Activated CD4-positive, alpha-beta T cell treated with anti-CD3 and anti-CD28 coated beads for 36 hours (primary cell): ENCODE data around the gene PPP2R5A. TPM values are rescaled to one million over a fixed set of nuclear protein-coding genes. Genes with fewer than 3 reads are reported as not detected.

ENCODE experiments used
- ATAC-seq: fragments of 200-7000 bp; cut with Tn5 transposase; one replicate; pipeline ENCODE4 v1.10.0; 2021; ENCODE audit warnings: mild to moderate bottlenecking, moderate library complexity
- CTCF ChIA-PET: fragments of 350-600 bp; sonication (Branson Sonifier 250); formaldehyde crosslinking; loops from one replicate; lab custom pipeline; 2021; ENCODE audit warnings: antibody characterized with exemption; lab: Charles Lee
- POLR2A ChIA-PET: fragments of 350-600 bp; sonication (Branson Sonifier 250); formaldehyde crosslinking; loops from one replicate; lab custom pipeline; 2021; ENCODE audit warnings: antibody characterized with exemption, inconsistent platforms; lab: Charles Lee
- DNase-seq: peaks from one replicate; pipeline ENCODE4 v3.0.0-alpha.2; 2020
- H3K27ac Mint-ChIP-seq: one replicate; pipeline ENCODE4 v1.8.0; 2021; ENCODE audit warnings: mixed read lengths
- H3K27me3 Mint-ChIP-seq: one replicate; pipeline ENCODE4 v1.8.0; 2021; ENCODE audit warnings: mixed read lengths
- H3K36me3 Mint-ChIP-seq: one replicate; pipeline ENCODE4 v1.8.0; 2021; ENCODE audit warnings: low read depth, mixed read lengths
- H3K4me1 Mint-ChIP-seq: one replicate; pipeline ENCODE4 v1.8.0; 2021; ENCODE audit warnings: mixed read lengths
- H3K4me3 Mint-ChIP-seq: one replicate; pipeline ENCODE4 v1.8.0; 2021; ENCODE audit warnings: mild to moderate bottlenecking, moderate library complexity, mixed read lengths
- H3K9me3 Mint-ChIP-seq: one replicate; pipeline ENCODE4 v1.8.0; 2021; ENCODE audit warnings: low read depth, mixed read lengths
- intact Hi-C, 2 experiments: fragments of 100-400 bp; cut with DNase I in 1 of 2; cut with micrococcal nuclease in 1 of 2; formaldehyde crosslinking; loops; one replicate each; pipeline versions ENCODE4 v1.14.2 to v1.15.1; 2022 to 2024; cut with DNase I, micrococcal nuclease
- total RNA-seq, 2 experiments: library from RNA; stranded (reverse); gene quantifications; one replicate each; pipeline ENCODE4 v1.2.3, GENCODE V29; 2021

The PPP2R5A gene
- total RNA-seq = 10 to 100 TPM; 32.3 to 36.1 TPM

DNA sequence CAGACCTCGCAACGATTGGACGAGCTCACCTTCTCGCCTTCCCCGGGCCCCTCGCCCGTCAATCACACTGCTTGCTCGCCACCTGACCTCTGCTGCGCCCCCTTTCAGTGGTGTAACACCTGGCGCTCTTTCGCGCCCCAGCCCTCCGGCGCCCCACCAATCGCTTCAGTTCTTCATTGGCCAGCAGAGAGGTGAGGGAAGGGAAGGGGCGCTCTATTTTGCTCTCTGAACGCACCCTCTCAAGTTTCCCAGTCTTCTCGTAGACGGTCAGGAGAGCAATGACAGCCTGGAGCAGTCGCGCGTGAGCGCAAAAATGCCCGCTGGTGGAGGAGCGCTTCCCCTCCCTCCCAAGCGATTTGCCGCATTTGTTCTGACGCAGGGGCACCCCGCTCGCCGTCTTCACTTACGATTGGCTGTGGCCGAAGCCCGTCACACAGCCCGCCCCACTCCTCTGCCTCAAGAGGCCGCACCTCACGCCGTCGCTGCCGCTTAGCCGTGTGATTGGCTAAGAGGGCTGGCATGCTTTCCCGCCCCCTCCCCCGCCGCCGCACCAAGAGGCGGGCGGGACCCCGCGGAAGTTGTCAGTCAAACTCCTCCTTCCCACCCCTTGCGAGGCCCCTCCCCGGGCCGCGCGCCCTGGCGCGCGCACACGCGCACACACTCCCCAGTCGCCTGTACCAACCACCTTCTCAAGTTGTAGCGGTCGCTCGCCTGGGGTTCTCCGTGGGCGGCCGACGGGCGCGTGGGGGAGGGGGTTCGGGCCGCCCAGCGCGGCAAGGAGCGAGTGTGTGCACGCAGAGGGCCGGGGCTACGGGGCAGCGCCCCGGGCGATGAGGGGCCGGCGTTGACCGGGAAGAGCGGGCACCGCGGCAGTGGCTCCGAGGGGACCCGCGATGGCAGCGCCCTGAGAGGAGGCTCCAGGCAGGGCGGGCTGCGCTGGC is at the start of gene PPP2R5A:
Gene PPP2R5A, plus strand, starts transcription at position 667 of the 941 bp plus-strand sequence. CDS start 701 bp downstream, outside the sequence.
- ChIA-PET CTCF (interaction anchor here (0.7 to 1.9 kb wide), 11 partner anchors 10 to 214 kb away, joined by 3 to 8 read pairs (median 3); no protein-coding TSS in a partner anchor), POLR2A (interaction anchor here (0.6 to 1.3 kb wide), 6 partner anchors 15 to 666 kb away, joined by 3 to 8 read pairs (median 4); partner anchors contain the start of genes DTL and INTS7)
- Mint-ChIP-seq H3K27ac (peak within 1 kb of the TSS; percentile 96), H3K9me3 (no peaks in the 10 kb centered on the region), H3K4me1 (peaks cover 32% of the 10 kb centered on the region), H3K36me3 (peaks cover 5% of the 10 kb centered on the region), H3K27me3 (no peaks in the 10 kb centered on the region), H3K4me3 (peak within 1 kb of the TSS; percentile 92)
- peak; percentile 99 for DNase-seq
- intact Hi-C loops = loop anchor here (1.0 to 5.0 kb wide), 19 partner anchors 24 to 1026 kb away; partner anchors contain the start of genes DTL (in 2 of the 2), INTS7 (in 2 of the 2), PACC1 (in 2 of the 2) and ANGEL2 (in 1 of the 2)
- peak; percentile 93 for ATAC-seq

DNA sequence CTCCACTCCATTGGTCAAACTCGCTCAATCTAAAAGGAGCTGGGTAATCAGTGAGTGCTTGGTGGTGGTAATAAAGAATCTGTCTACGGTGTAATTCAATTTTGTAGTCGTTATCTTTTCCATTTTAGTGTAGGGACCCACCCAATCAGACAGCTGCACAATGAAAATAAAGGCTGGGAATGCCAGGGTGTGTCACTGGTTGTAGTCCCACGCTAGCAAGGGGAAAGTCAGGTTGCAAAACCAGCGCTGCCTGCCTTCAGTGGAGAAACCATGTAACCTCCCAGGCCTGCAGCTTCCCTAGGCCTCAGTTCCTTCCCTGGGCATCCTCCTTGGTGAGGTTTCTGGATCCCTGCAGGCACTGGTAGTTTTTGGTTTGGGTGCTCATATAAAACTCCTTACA is 49.4 kb upstream of the PPP2R5A start:
- Mint-ChIP-seq H3K27ac (no peak overlapping the region), H3K27me3 (no peaks in the 10 kb centered on the region), H3K4me1 (peaks cover 35% of the 10 kb centered on the region), H3K9me3 (no peaks in the 10 kb centered on the region), H3K4me3 (no peak overlapping the region), H3K36me3 (no peaks in the 10 kb centered on the region)
- ATAC-seq (no peak), DNase-seq (no peak)
- intact Hi-C loops = loop anchor here (2.0 kb wide), 2 partner anchors 17 to 25 kb away; no protein-coding TSS in a partner anchor
- ChIA-PET POLR2A (no interaction called here), CTCF (interaction anchor here (0.7 to 0.9 kb wide), 2 partner anchors 11 to 220 kb away, joined by 3 read pairs; no protein-coding TSS in a partner anchor)

DNA sequence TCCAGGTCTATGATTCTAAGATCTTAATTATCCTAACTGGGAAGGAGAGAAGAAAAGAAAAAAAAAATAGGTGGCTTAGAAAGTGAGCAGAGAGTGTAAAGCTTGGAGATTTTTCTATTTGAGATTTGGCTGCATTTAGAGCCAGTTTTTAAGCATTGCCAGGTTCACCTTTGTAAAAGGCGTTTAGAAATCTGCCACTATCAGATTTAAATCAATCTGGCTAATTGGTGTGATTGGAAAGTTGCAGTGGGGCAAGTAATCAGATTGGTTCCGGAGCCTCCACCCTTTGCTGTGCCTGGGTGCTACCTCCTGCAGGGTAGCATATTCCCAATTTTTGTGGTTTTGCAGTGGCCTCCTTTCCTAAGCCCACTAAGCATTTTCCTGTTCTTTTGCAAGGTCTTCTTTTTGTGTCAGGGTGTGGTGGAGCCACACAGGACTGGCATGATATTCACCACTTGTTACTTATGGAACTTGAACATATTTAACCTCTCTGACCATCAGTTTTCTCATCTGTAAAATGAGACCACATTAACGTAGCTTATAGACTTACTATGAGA is 48.5 kb upstream of the PPP2R5A start:
- Mint-ChIP-seq H3K4me3 (no peak overlapping the region), H3K4me1 (peaks cover 35% of the 10 kb centered on the region), H3K36me3 (no peaks in the 10 kb centered on the region), H3K9me3 (no peaks in the 10 kb centered on the region), H3K27me3 (no peaks in the 10 kb centered on the region), H3K27ac (no peak overlapping the region)
- ChIA-PET CTCF (interaction anchor here (0.7 to 0.9 kb wide), 2 partner anchors 602 to 1107 kb away, joined by 3 read pairs; no protein-coding TSS in a partner anchor), POLR2A (no interaction called here)
- DNase-seq (no peak), ATAC-seq (no peak)
- intact Hi-C loops = no loop called here

- Mint-ChIP-seq H3K27me3 (no peaks in the 10 kb centered on the region), H3K4me1 (peaks cover 29% of the 10 kb centered on the region), H3K36me3 (no peaks in the 10 kb centered on the region), H3K4me3 (no peak overlapping the region), H3K9me3 (no peaks in the 10 kb centered on the region), H3K27ac (no peak overlapping the region)
- POLR2A ChIA-PET = no interaction called here
- intact Hi-C loops = no loop called here
- CTCF ChIA-PET = interaction anchor here (0.7 kb wide), 1 partner anchor 603 kb away, joined by 3 read pairs; no protein-coding TSS in a partner anchor
- ATAC-seq = peak; percentile 74
- DNase-seq = peak; percentile 31
These were observed 47.6 kb upstream of the PPP2R5A start for GRCh38 chr1:212237651-212238050.

DNA sequence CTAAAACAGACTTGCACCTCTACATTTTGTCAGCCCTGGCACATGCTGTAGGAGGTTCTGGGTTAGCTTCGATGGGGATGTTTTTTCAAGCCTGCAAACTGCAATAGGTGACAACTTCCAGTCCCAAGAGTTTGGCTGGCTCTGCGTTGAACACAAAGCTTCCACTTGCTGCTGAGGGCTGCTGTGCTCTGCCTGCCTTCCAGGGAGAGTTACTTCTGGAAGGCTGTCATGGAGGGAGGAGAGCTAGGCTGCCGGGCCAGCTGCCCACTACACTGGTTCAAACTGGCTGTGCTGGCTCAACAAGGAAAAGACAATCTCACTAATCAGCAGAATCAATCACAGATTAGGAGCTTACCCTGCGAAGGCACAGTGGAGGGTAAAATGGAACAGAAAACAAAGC is 46.7 kb upstream of the PPP2R5A start:
- ChIA-PET POLR2A (interaction anchor here (0.6 kb wide), 2 partner anchors 46 to 412 kb away, joined by 6 to 8 read pairs; no protein-coding TSS in a partner anchor), CTCF (no interaction called here)
- H3K4me3 Mint-ChIP-seq = no peak overlapping the region
- intact Hi-C loops = no loop called here
- DNase-seq (no peak), ATAC-seq (no peak)
- no peaks in the 10 kb centered on the region for H3K9me3 Mint-ChIP-seq
- peaks cover 24% of the 10 kb centered on the region for H3K4me1 Mint-ChIP-seq
- H3K27me3 Mint-ChIP-seq = no peaks in the 10 kb centered on the region
- H3K36me3 Mint-ChIP-seq = no peaks in the 10 kb centered on the region
- H3K27ac Mint-ChIP-seq = no peak overlapping the region

- CTCF ChIA-PET = interaction anchor here (0.6 kb wide), 1 partner anchor 508 kb away, joined by 3 read pairs; no protein-coding TSS in a partner anchor
- ATAC-seq (no peak), DNase-seq (no peak)
- H3K4me3 Mint-ChIP-seq = no peak overlapping the region
- no peaks in the 10 kb centered on the region for H3K36me3 Mint-ChIP-seq
- H3K27me3 Mint-ChIP-seq = no peaks in the 10 kb centered on the region
- no peaks in the 10 kb centered on the region for H3K9me3 Mint-ChIP-seq
- H3K27ac Mint-ChIP-seq = no peak overlapping the region
- intact Hi-C loops = no loop called here
- POLR2A ChIA-PET = interaction anchor here (0.6 kb wide), 1 partner anchor 367 kb away, joined by 3 read pairs; the partner anchor contains the start of gene ATF3
- H3K4me1 Mint-ChIP-seq = peaks cover 11% of the 10 kb centered on the region
These were observed 43.7 kb upstream of the PPP2R5A start for GRCh38 chr1:212241501-212241900.

DNA sequence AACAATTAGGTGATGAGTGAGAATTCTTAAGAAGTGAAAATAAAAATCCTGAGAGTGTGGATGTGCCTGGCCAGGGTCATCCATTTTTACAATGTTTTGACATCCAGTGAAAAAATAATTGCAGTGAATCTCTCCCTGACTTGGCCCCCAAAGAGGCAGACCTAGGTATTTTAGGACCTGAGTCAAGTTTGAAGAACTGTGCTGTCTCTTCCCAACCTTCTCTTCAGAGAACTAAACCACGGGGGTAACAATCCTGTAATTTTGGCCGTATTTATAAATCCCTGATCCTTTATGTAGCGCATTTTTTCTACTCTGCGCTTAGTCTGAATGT is 43.3 kb upstream of the PPP2R5A start:
- ChIA-PET POLR2A (interaction anchor here (0.6 to 0.7 kb wide), 2 partner anchors 366 to 479 kb away, joined by 3 read pairs; partner anchors contain the start of gene ATF3), CTCF (no interaction called here)
- no peaks in the 10 kb centered on the region for H3K36me3 Mint-ChIP-seq
- ATAC-seq (no peak), DNase-seq (no peak)
- H3K27me3 Mint-ChIP-seq = no peaks in the 10 kb centered on the region
- H3K4me1 Mint-ChIP-seq = peaks cover 11% of the 10 kb centered on the region
- no peak overlapping the region for H3K4me3 Mint-ChIP-seq
- H3K9me3 Mint-ChIP-seq = no peaks in the 10 kb centered on the region
- H3K27ac Mint-ChIP-seq = no peak overlapping the region
- intact Hi-C loops = no loop called here

DNA sequence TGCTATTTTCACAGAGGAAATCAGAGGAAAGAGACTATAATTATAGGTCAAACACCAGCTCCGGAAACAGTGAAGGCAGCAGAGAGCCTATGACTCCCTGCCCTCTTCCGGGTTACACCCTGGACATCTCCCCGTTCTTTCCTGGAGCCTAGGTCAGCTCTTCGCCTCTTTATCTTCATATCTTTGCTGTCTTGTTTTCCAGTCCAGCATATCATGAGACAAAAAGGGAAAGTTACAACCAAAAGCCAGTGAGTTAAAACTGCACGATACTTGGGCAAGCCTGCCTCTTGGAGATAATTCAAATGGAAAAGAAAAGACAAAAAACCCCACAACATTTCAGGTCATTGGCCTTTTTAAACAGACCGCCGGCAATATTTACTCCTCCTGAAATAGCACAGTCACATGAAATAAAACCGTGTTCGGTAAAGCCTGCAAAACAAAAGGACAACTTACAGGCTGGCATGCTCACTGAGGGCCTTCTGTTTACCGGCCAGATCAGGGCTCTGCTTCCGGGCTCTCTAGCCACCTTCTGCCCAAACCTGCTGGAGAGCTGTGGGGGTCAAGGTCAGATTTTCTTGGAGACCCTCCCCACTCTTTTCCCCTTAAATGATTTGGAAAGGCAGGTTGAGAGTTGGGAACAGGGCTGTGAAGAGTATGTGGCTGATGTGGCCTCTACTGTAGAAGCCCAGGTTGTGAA is 42.8 kb upstream of the PPP2R5A start:
- no peak overlapping the region for H3K27ac Mint-ChIP-seq
- POLR2A ChIA-PET = interaction anchor here (0.7 kb wide), 1 partner anchor 479 kb away, joined by 3 read pairs; no protein-coding TSS in a partner anchor
- no peaks in the 10 kb centered on the region for H3K9me3 Mint-ChIP-seq
- DNase-seq (no peak), ATAC-seq (no peak)
- CTCF ChIA-PET = no interaction called here
- no peak overlapping the region for H3K4me3 Mint-ChIP-seq
- intact Hi-C loops = no loop called here
- H3K4me1 Mint-ChIP-seq = peaks cover 10% of the 10 kb centered on the region
- H3K27me3 Mint-ChIP-seq = no peaks in the 10 kb centered on the region
- no peaks in the 10 kb centered on the region for H3K36me3 Mint-ChIP-seq

DNA sequence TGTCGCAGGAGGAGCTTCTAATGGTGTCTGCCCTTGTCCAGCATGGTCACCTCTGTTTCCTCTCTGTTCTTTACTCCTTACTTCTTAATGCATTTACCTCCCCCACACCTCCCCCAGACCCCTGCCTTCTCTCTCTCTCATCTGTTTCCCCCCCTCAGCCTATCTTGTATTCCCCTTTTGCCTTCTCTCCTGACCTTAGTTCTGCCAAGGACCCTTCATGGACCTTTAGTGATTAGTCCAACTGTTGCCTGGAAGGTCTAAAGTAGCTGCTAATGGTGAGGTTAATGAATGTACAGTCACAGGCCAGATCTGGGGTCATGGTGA is 42.3 kb upstream of the PPP2R5A start:
- Mint-ChIP-seq H3K27me3 (no peaks in the 10 kb centered on the region), H3K4me3 (no peak overlapping the region), H3K27ac (no peak overlapping the region), H3K9me3 (no peaks in the 10 kb centered on the region), H3K36me3 (no peaks in the 10 kb centered on the region), H3K4me1 (peaks cover 7% of the 10 kb centered on the region)
- ATAC-seq = no peak
- DNase-seq = no peak
- intact Hi-C loops = no loop called here
- ChIA-PET POLR2A (no interaction called here), CTCF (interaction anchor here (0.8 to 1.2 kb wide), 2 partner anchors 9 to 13 kb away, joined by 3 to 4 read pairs; no protein-coding TSS in a partner anchor)

DNA sequence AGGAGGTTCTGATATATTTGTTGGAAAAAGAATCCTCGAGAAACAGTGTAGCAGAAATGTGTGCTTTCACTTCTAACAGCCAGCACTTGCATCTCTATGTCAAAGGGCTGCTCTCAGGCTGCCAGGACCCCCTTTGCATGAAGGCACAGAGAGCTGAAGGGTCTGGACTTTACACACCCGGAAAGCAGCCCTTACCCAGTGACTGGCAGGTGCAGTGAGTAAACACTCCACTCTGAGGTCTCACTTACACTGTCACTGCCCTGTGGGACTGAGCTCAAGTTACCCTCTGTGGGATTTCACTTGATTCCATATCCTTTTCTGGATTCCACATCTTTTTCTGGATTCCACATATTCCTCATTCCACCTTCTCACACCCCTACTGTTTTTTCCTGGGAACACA is 40.8 kb upstream of the PPP2R5A start:
- Mint-ChIP-seq H3K27ac (no peak overlapping the region), H3K9me3 (no peaks in the 10 kb centered on the region), H3K4me3 (no peak overlapping the region), H3K36me3 (no peaks in the 10 kb centered on the region), H3K27me3 (no peaks in the 10 kb centered on the region), H3K4me1 (peaks cover 2% of the 10 kb centered on the region)
- CTCF ChIA-PET = interaction anchor here (1.2 kb wide), 1 partner anchor 10 kb away, joined by 4 read pairs; no protein-coding TSS in a partner anchor
- POLR2A ChIA-PET = no interaction called here
- ATAC-seq (no peak), DNase-seq (no peak)
- intact Hi-C loops = no loop called here
